T follicular helper cell (primary cell): Measurements from ENCODE around the gene EML3.
"Not testable (repeated sequence)": the region's sequence is repeated elsewhere in the genome, so short reads cannot be mapped to it uniquely, and the experiment has no call there.

Experiments
- DNase-seq: peaks from one replicate; pipeline ENCODE4 v3.0.0-alpha.2; 2020; ENCODE audit warnings: low read depth
- total RNA-seq, 2 experiments: gene quantifications; one replicate each; lab custom pipeline; 2026; lab: John Stamatoyannopoulos, UW

EML3 gene, protein sequence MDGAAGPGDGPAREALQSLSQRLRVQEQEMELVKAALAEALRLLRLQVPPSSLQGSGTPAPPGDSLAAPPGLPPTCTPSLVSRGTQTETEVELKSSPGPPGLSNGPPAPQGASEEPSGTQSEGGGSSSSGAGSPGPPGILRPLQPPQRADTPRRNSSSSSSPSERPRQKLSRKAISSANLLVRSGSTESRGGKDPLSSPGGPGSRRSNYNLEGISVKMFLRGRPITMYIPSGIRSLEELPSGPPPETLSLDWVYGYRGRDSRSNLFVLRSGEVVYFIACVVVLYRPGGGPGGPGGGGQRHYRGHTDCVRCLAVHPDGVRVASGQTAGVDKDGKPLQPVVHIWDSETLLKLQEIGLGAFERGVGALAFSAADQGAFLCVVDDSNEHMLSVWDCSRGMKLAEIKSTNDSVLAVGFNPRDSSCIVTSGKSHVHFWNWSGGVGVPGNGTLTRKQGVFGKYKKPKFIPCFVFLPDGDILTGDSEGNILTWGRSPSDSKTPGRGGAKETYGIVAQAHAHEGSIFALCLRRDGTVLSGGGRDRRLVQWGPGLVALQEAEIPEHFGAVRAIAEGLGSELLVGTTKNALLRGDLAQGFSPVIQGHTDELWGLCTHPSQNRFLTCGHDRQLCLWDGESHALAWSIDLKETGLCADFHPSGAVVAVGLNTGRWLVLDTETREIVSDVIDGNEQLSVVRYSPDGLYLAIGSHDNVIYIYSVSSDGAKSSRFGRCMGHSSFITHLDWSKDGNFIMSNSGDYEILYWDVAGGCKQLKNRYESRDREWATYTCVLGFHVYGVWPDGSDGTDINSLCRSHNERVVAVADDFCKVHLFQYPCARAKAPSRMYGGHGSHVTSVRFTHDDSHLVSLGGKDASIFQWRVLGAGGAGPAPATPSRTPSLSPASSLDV
- total RNA-seq: 95.0 to 251 reads per million in 2 experiments

DNA sequence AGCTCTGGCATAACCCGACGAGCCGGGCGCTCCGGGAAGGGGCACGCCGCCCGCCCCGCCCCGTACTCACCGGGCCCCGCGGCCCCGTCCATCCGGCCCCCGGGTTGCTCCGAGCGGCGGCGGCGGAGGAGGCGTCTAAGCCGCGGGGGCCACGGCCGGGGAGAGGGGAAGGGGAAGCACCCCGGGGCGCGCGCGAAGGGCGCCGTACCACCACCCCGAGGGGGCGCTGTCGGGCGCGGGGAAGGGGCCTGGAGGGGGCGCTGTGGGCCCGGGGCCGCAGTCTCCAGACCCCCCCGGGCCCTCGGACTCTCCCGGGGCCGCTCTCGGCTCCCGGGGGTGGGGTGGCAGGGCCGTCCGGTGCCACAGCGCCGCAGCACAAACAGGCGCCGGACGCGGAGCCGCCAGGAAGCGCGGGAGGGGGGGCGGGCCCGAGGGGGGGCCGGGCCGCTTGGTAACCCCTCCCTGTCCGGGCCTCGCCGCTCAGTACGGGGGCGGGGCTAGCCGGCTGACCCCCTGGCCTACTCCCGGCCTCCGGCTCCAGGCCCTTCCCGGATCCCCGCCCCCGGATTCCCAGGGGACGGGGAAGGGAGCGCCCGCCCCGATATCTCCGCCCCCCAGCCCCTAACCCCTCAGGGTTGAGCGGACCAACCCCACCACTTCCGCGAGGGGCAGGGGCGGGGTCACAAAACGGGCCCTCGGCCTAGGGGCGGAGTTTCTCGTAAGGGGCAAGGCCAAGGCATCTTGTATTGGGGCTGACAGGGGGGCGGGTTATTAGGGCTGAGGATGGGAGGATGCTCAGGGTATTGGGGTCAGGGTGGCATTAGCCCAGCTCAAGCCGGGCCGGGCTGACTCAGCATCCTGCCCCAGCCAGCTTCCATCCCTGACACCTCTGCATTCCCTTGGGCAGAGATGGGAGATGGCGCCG, at the start of gene EML3, which contains the start of gene ROM1:
Gene EML3 (minus strand): TSS at position 410 of the 925 bp plus-strand sequence. CDS start 318 bp downstream, at position 92.
Gene ROM1 (plus strand): TSS at position 892 of the 925 bp plus-strand sequence. CDS start 25 bp downstream, at position 917.
- peak; percentile 75 for DNase-seq

DNA sequence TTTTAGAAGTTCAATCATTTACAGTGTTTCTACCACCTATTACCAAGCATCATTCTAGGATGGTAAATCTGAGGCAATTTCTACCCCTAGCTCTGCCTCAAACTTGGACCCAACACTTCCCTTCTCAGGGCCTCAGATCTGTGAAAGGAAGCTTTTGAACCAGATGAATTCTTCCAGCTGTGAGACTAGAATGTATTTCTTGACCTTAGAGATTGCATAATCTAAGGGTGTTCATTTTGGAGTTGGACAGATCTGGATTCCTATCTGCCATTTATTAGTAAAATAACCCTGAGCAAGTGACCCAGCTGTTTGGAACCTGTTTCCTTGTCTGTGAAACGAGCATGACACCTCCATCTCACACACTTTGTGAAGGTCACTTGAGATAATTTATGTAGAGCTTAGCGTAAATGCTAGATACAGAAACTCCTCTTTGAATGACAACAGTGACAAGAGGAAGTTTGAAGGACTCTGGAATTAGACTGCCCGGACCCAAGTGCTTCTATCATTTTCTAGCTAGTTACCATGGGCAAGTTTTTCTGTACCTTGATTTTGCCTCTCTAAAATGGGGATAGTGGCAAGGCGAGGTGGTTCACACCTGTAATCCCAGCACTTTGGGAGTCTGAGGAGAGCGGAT, 44.3 kb upstream of the EML3 start:
- DNase-seq: no peak

DNA sequence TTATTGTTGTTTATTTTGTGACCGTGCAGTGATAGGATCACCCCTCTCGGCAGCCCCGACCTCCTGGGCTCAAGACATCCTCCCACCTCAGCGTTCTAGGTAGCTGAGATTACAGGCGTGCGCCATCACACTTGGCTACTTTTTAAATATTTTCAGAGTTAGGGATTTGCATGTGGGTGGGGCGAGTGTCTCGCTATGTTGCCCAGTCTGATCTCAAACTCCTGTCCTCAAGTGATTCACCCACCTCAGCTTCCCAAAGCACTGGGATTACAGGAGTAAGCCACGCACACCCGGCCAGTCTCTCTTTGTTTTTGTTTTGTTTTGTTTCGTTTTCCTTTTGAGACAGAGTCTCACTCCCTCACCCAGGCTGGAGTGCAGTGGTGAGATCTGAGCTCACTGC, 41.7 kb upstream of the EML3 start:
- no peak for DNase-seq

DNA sequence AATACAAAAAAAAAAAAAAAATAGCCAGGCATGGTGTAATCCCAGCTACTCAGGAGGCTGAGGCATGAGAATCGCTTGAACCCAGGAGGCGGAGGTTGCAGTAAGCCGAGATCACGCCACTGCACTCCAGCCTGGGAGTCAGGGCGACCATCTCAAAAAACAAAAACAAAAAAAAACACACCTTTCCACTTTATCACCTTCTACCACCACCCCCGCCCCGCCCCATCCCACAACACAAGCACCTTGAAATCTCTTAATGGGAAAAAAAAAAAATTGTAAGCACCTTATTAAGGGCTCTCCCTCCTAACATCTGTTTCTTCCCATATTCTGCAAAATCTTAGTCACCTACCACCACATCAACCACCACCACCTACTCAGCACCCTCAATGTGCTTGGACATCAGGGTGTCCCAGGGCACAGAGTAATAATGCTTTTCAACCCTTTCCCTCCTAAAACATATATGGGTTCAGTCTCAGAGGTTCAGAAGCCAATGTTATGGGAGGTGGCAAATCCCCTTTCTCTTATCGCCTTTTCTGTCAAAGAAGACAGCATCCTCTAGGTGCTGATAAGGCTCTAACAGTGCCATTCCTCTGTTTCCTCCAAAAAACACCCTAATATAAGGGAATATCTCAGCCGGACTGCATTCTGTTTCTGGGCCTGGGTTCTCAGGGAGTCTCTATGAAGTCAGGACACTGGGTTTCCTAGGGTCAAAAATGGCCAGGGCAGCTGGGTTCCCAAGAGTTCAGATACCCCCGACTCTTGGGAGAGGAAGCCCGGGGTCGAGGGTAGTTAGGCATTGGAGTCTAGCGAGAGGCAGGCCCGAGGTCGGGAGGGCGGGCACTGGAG, 39.8 kb upstream of the EML3 start:
- peak; percentile 56 for DNase-seq

DNA sequence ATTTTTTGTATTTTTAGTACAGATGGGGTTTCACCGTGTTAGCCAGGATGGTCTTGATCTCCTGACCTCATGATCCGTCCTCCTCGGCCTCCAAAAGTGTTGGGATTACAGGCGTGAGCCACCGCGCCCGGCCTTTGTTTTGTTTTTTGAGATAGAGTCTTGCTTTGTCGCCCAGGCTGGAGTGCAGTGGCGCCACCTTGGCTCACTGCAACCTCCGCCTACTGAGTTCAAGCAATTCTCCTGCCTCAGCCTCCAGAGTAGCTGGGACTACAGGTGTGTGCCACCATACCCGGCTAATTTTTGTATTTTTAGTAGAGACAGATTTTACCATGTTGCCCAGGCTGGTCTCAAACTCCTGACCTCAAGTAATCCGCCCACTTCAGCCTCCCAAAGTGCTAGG, 37.7 kb upstream of the EML3 start:
- DNase-seq: not testable (repeated sequence)

DNA sequence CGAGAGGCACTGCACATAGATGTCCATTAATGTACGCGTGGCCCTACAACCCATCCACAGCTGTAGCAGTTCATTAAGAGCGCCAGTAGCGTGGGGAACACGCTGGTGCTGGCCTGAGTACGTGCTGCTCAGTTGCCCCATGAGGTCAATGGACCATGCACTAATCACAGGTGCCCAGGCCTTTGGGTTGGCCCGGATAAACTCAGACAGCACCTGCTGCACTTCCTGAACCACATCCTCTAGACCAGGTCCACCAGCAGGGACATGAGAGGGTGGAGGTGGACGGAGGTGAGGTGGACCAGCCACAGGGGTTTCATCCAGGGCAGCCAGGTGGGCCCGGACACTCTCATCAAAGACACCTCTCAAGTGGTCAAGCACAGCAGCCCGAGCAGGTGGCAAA, 36.9 kb upstream of the EML3 start:
- DNase-seq: no peak

DNA sequence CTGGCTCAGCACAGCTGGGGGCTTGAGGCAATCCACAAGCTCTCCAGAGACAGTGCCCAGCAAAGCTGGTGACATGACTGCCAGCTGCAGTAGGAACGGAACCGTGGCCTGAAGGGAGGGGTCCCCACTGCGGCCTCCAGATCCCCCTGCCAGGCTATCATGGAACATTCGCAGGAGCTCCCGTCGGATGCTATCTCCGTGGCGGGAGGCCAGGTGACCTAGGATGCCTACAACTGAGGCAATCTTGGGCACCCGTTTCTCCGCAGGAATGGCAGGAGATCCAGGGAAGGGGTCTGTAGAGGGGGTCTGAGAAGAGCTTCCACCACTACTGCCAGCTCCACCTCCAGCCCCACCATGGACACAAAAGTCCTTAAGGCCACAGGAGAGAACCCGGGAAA, 36.4 kb upstream of the EML3 start:
- no peak for DNase-seq

DNA sequence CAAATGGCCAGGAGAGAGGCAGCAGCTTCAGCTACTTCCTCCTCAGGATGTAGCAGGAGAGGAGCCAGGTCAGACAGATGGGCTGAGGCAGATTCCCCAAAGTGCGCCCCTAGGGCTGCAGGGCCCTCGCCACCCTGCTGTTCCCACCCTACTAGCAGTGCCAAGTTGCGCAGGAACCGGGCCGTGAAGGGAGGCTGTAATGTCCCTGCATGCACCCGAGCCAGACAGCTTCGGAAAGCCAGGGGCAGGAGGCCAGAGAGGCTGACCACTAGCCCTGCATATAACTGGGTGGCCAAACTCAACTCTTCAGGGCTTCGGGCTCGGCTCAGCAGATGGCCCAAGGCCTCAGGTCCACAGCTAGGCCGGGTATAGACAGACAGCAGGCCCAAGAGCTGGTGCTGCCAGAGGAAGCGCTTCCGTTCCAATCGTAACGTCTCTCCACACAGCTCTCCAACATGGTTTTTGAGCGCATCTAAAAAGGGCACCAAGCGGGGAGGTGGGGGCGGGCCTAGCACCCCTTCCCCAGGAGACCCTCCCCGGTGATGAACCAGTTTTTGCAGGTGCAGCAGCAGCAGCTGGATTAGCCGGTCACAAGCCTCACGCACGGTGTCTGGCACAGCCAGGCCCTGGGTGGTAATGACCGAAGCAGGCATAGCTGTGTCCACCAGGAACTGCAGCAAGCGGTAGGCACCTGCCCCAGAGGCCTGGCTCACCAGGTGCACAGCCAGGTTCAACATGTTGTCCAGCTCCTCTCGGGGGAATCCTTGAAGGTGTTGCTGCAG, 35.8 kb upstream of the EML3 start:
- no peak for DNase-seq

DNA sequence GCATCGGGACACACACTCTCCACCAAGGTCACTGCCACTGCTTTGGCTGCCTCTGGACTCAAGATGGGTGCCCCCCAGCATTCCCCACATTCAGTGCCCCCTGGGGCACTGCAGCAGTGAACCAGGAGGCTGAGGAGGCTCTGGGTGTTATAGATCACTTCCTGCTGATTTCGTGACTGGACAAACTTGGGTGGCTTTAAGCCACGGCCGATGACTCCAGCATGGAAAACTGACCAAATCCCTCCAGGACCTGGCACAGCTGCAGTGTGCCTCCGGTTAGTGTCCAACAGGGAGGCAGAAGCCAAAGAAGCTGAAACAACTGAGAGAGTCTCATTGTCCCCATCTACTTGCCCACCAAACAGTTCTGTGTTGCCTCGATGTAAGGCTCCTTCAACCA, 35.0 kb upstream of the EML3 start:
- DNase-seq: no peak

DNA sequence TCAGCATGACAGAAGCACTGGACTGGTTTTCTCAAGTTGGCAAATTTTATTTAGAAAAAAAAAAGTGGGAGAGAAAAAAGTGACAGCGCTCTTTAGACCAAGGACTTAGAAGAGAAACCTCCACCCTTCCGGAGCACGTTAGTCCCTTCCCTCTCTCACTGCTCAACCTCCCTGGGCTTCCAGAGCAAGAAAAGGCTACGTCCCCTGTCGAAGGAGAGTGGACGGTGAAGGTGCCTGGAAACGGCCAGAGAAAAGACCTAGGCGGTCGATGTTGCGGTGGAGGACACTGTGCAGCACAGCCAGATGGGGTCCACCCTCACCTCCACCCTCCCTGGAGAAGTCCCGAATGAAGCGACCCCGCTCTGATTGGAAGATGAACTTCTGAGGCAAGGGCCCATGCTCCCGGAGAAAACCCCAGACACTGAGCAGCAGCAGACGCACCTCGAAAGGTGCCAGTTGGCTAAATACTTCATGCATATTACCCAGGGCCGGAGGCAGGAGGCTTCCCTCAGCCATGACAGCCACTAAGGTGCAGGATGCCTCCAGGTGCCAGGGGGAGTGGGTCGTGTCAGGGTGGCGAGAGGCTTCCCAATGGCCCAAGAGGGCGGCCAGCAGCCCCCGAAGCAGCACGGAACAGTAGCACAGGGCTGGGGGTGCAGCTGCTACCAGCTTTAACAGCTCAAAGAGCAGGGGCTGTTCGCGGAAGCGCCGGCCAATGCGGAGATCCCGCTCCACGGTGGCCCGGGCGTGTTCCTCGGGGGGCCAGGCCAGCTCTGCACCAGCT, 34.4 kb upstream of the EML3 start:
- DNase-seq: no peak

DNA sequence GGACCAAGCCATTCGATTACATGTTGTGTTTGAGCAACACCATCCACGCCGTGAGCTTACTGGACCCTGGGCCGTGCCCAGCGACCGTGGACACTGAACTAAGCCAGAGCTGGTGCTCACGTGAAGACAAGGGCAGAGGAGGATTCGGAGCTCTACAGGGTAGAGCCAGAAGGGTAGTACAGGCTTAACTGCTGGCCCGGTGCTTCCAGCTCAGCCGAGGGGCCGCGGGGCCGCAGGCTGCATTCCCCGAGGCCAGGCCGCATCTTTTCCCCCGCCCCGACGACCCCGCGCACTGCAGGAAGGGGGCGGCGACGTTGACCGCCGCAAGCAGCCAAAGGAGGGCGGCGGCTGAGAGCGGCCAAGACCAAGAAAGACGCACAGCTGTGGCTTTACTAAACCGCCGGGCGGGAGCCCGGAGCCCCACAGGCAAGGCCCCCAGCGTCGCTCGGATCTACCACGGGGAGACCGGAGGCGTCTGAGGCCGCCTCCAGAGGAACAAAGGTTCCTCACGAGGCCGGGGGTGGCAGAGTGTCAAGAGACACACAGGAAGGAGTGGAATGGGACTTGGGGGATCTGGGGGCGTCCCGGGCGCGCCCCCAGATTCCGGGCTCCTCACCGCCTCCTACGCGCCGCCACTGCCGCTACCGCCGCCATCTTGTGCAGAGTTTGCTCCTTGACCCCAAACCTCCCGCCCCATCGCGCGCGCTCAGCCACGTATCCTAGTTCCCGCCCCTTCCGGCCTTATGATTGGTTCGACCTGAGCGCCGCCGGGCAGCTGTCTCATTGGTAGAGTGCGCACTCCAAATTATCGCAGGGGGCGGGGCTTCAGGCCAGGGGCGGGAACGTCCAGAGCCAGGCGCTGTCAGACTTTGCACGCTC, 33.6 kb upstream of the EML3 start, which contains the start of gene GANAB:
Gene GANAB (minus strand): TSS at position 668 of the 879 bp plus-strand sequence. CDS start 14 bp downstream, at position 654.
- DNase-seq: peak; percentile 99

DNA sequence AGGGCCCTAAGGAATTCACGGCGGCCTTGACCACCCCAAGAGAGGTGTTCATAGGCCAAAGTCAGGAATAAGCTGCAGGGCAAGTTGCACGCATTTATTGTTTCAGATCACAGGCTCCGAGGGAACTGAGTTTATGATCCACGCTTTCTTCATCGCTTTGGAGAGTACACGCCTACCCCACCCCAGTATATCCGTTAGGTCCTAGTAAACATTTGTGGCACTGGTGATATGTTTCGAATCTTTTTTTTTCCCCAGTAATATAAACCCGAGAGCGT, 33.0 kb upstream of the EML3 start:
- no peak for DNase-seq

DNA sequence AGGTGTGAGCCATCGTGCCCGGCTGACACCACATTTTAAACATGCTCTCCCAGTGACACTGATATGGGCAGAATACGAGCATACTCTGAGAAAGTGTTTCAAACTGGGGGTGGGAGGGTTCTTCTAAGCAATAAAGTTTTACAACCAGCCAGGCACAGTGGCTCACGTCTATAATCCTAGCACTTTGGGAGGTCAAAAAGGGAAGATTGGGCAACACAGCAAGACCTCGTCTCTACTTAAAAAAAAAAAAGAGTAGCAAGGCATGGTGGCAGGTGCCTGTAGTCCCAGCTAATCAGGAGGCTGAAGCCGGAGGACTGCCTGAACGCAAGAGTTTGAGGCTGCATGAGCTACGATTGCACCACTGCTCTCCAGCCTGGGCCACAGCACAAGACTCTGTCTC, 31.6 kb upstream of the EML3 start:
- DNase-seq: no peak

DNA sequence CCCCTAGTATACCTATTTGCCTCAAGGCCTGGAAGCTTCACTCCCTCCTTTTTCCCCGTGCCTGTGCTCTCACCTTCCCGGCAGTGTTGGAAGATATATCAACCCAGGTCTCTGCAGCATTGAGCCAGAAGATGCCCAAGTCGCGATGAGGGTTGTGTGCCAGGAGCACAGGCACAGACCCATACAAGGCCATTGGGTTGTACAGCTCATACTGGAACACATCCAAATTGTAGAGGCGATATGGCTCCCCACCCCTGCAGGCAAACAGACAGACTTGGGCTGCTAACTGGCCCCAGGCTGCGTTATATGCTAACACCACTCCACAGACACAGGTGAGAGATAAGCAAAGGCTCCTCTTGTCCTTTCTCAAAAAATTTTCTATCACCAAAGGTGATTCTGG, 19.9 kb upstream of the EML3 start:
- DNase-seq: no peak

DNA sequence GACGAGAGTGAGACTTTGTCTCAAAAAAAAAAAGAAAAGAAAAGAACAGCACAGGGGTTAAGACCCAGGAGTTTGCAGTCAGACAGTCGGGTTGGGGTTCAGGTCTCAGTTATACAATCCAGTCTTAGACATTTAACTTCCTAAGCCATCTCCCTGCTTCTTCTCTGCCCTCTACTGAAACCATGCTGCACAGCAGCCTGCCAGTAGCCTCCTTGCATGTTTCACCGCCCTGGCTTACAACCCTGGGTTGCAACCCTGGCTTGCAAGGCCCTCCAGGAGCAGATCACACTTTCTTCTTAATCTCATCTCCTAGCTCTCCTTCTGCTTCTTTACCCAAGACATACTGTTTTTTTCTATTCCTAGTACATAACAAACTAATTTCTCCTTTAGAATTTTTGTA, 15.1 kb upstream of the EML3 start:
- DNase-seq: no peak

DNA sequence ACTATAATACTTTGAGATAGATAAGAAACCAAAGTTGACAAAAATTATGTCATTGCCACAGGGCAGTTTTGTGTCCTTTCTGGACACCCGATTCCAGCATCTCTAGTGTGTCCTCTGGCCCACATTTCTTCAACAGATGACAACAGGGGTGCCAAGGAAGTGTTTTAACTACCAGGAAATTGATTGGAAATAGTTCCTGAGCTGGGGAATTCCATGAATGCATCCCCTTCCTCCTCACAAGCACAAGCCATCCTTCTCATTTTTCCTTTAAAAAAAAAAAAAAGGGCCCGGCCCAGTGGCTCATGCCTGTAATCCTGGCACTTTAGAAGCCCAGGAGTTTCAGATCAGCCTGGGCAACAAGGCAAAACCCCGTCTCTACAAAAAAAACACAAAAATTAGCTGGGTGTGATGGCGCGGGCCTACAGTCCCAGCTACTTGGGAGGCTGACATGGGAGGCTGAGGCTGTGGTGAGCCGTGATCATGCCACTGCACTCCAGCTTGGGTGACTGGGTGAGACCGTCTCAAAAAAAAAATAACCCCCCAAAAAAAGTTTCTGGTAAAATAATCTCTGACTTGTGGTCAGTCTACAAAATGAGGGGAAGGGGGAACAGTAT, 10.0 kb upstream of the EML3 start:
- DNase-seq: no peak
